Neural progenitor cell (in vitro differentiated cells): ENCODE results near the gene RBM33.

ENCODE experiments used
- EZH2 ChIP-seq: fragments of 200-600 bp; sonication (generic); IDR thresholded peaks from 2 replicates; pipeline ENCODE4 v1.6.1; 2017; ENCODE audit warnings: antibody characterized with exemption, mild to moderate bottlenecking, moderate library complexity
- EZH2phosphoT487 ChIP-seq: fragments of 200-600 bp; sonication (generic); IDR thresholded peaks from 2 replicates; pipeline ENCODE4 v1.6.1; 2017; ENCODE audit warnings: antibody characterized with exemption
- TF ChIP-seq, protein P1 (sequence below): fragments of 200-600 bp; sonication (generic); IDR thresholded peaks from 2 replicates; pipeline ENCODE4 v1.5.1; 2017; ENCODE audit warnings: antibody characterized with exemption, mild to moderate bottlenecking

DNA sequence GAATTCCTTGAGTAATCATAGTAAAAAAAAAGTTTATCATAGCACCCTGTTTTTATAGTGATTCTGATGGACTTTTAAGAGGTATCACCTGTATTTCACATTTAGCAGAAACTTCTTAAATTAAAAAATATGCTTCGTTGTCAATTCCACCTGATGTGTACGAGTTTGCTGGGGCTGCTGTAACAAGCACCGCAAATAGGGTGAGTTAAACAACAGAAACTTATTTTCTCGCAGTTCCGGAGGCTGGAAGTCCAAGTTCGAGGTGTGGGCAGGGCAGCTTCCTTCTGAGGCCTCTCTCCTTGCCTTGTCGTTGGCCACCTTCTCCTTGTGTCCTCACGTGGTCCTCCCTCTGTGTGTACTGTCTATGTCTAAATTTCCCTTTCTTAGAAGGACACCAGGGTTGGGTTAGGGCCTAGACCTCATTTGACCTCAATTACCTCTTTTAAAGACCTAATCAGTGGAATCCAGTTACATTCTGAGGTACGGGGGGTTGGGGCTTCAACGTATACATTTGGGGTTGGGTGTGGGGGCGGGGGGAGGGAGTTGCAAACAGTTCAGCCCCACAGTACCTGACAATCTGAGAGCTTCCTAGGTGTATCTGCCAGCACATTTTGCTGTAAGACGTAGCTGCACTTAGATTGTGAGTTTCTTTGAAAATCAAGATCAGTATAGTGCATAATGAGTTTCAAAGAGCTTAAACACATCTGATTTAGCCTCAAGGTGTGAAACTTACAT, 72.7 kb downstream of the RBM33 start:
- TF ChIP-seq, protein P1, sequence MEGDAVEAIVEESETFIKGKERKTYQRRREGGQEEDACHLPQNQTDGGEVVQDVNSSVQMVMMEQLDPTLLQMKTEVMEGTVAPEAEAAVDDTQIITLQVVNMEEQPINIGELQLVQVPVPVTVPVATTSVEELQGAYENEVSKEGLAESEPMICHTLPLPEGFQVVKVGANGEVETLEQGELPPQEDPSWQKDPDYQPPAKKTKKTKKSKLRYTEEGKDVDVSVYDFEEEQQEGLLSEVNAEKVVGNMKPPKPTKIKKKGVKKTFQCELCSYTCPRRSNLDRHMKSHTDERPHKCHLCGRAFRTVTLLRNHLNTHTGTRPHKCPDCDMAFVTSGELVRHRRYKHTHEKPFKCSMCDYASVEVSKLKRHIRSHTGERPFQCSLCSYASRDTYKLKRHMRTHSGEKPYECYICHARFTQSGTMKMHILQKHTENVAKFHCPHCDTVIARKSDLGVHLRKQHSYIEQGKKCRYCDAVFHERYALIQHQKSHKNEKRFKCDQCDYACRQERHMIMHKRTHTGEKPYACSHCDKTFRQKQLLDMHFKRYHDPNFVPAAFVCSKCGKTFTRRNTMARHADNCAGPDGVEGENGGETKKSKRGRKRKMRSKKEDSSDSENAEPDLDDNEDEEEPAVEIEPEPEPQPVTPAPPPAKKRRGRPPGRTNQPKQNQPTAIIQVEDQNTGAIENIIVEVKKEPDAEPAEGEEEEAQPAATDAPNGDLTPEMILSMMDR, result no peak
- TF ChIP-seq EZH2 (no peak), EZH2phosphoT487 (no peak)
